ENCODE measurements around the gene ZW10. TPM values are rescaled to one million over a fixed set of nuclear protein-coding genes. Genes with fewer than 3 reads are reported as not detected.

ZW10 gene, protein sequence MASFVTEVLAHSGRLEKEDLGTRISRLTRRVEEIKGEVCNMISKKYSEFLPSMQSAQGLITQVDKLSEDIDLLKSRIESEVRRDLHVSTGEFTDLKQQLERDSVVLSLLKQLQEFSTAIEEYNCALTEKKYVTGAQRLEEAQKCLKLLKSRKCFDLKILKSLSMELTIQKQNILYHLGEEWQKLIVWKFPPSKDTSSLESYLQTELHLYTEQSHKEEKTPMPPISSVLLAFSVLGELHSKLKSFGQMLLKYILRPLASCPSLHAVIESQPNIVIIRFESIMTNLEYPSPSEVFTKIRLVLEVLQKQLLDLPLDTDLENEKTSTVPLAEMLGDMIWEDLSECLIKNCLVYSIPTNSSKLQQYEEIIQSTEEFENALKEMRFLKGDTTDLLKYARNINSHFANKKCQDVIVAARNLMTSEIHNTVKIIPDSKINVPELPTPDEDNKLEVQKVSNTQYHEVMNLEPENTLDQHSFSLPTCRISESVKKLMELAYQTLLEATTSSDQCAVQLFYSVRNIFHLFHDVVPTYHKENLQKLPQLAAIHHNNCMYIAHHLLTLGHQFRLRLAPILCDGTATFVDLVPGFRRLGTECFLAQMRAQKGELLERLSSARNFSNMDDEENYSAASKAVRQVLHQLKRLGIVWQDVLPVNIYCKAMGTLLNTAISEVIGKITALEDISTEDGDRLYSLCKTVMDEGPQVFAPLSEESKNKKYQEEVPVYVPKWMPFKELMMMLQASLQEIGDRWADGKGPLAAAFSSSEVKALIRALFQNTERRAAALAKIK
- total RNA-seq (1 to 10 TPM; 8.7 to 9.7 TPM), polyA plus RNA-seq (10 to 100 TPM; 11.3 to 14.0 TPM)

DNA sequence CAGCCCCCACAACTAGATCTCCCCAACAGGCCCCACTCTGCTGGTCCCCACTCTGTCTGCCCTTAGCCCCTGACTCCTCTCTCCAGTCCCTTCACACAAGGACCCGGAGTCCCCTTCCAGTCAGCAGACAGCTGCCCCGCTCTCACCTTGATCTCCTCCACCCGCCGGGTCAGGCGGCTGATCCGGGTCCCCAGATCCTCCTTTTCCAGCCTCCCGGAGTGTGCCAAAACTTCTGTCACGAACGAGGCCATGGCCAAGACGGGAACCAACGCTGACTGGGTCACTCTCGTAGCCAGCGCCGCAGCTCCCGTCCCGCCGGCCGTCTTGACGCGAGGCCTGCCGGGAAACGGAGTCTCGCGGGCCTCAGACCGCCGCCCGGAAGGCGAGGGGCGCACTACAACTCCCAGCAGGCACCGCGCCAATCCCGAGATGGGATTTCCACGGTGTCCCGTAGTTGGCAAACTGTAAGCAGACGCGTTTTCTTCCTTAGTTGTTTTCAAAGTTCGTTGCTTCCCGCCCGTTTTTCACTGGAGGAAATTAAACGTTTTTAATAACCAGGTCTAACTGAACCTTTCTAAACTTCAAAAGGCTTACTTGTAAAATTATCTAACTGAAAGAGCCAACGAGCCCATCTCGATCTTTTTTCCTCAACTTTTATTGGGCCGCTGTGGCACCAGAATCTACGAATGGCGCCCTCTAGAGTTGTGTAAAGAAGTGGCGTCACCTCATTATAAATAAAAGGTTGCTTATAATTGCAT, at the start of gene ZW10:
Gene ZW10 (minus strand): TSS at position 277 of the 758 bp plus-strand sequence. CDS start 26 bp downstream, at position 251.
- Histone ChIP-seq H3K27me3 (ENCODE audit: insufficient read depth, low read length) (no peaks in the 10 kb centered on the region), H3K4me1 (ENCODE audit: insufficient read depth, low read length) (peaks cover 19% of the 10 kb centered on the region), H3K36me3 (ENCODE audit: insufficient read depth, low read length) (no peaks in the 10 kb centered on the region), H3K9me3 (ENCODE audit: control insufficient read depth in 1 of 2, low read length in 2 of 2) (no peaks in the 10 kb centered on the region), H3K4me3 (ENCODE audit: low read length in 2 of 2) (peak within 1 kb of the TSS; percentile 64 to 91), H3K27ac (ENCODE audit: low read depth, low read length) (peak within 1 kb of the TSS; percentile 62)
- intact Hi-C loops (cut with micrococcal nuclease) = loop anchor here (1.0 to 10.0 kb wide), 7 partner anchors 104 to 1547 kb away; partner anchors contain the start of genes C11orf71, PTS, RBM7 and TTC12
- Mint-ChIP-seq H3K27me3 (peaks cover 0 to 3% of the 10 kb centered on the region in 2 donors), H3K36me3 (peaks cover 5 to 16% of the 10 kb centered on the region in 2 donors), H3K27ac (peak within 1 kb of the TSS; percentile 88 to 98 (median 96)), H3K4me3 (peak within 1 kb of the TSS; percentile 89 to 99 (median 98)), H3K9me3 (peaks cover 0 to 2% (median 0%) of the 10 kb centered on the region in 8 donors), H3K4me1 (peaks cover 12 to 31% (median 22%) of the 10 kb centered on the region in 4 donors)
- ChIA-PET POLR2A (ENCODE audit: partially characterized antibody) (interaction anchor here (0.6 to 1.0 kb wide), 2 partner anchors 9 to 279 kb away, joined by 3 read pairs; no protein-coding TSS in a partner anchor), CTCF (ENCODE audit: partially characterized antibody) (interaction anchor here (1.1 kb wide), 1 partner anchor 26 kb away, joined by 5 read pairs; no protein-coding TSS in a partner anchor)
- peak; percentile 90 to 92 (median 92) for DNase-seq

- no peaks in the 10 kb centered on the region for H3K27me3 ChIP-seq (ENCODE audit: insufficient read depth, low read length)
- intact Hi-C loops (cut with micrococcal nuclease) = no loop called here
- no peaks in the 10 kb centered on the region for H3K27me3 Mint-ChIP-seq
- no peaks in the 10 kb centered on the region for H3K4me1 ChIP-seq (ENCODE audit: insufficient read depth, low read length)
- H3K27ac ChIP-seq (ENCODE audit: low read depth, low read length) = no peak overlapping the region
- H3K4me1 Mint-ChIP-seq = no peaks in the 10 kb centered on the region
- no peaks in the 10 kb centered on the region for H3K9me3 ChIP-seq (ENCODE audit: control insufficient read depth in 1 of 2, low read length in 2 of 2)
- H3K36me3 Mint-ChIP-seq = peaks cover 48 to 52% of the 10 kb centered on the region in 2 donors
- H3K9me3 Mint-ChIP-seq = peaks cover 0 to 2% (median 0%) of the 10 kb centered on the region in 8 donors
- CTCF ChIA-PET (ENCODE audit: partially characterized antibody) = no interaction called here
- H3K4me3 Mint-ChIP-seq = no peak overlapping the region
- DNase-seq = no peak
- no peaks in the 10 kb centered on the region for H3K36me3 ChIP-seq (ENCODE audit: insufficient read depth, low read length)
- no peak overlapping the region for H3K27ac Mint-ChIP-seq
- POLR2A ChIA-PET (ENCODE audit: partially characterized antibody) = no interaction called here
- no peak overlapping the region for H3K4me3 ChIP-seq (ENCODE audit: low read length in 2 of 2)
Measured at GRCh38 chr11:113818426-113818825, 44.9 kb upstream of the ZW10 start.

- ChIA-PET CTCF (ENCODE audit: partially characterized antibody) (interaction anchor here (1.2 kb wide), 1 partner anchor 11 kb away, joined by 3 read pairs; no protein-coding TSS in a partner anchor), POLR2A (ENCODE audit: partially characterized antibody) (no interaction called here)
Measured at GRCh38 chr11:113817626-113818025, 44.1 kb upstream of the ZW10 start.

GRCh38 chr11:113817162-113817561, 43.7 kb upstream of the ZW10 start:
- H3K27ac ChIP-seq (ENCODE audit: low read depth, low read length) = no peak overlapping the region
- H3K9me3 ChIP-seq (ENCODE audit: control insufficient read depth in 1 of 2, low read length in 2 of 2) = no peaks in the 10 kb centered on the region
- H3K36me3 ChIP-seq (ENCODE audit: insufficient read depth, low read length) = no peaks in the 10 kb centered on the region
- no peak for DNase-seq
- no peak overlapping the region for H3K4me3 ChIP-seq (ENCODE audit: low read length in 2 of 2)
- H3K4me1 Mint-ChIP-seq = no peaks in the 10 kb centered on the region
- H3K27me3 ChIP-seq (ENCODE audit: insufficient read depth, low read length) = no peaks in the 10 kb centered on the region
- H3K36me3 Mint-ChIP-seq = peaks cover 48% of the 10 kb centered on the region in 2 donors
- H3K4me3 Mint-ChIP-seq = no peak overlapping the region
- no peaks in the 10 kb centered on the region for H3K4me1 ChIP-seq (ENCODE audit: insufficient read depth, low read length)
- no peaks in the 10 kb centered on the region for H3K27me3 Mint-ChIP-seq
- ChIA-PET CTCF (ENCODE audit: partially characterized antibody) (interaction anchor here (1.2 kb wide), 1 partner anchor 11 kb away, joined by 3 read pairs; no protein-coding TSS in a partner anchor), POLR2A (ENCODE audit: partially characterized antibody) (interaction anchor here (0.6 kb wide), 1 partner anchor 383 kb away, joined by 5 read pairs; no protein-coding TSS in a partner anchor)
- peaks cover 0 to 2% (median 0%) of the 10 kb centered on the region in 8 donors for H3K9me3 Mint-ChIP-seq
- intact Hi-C loops (cut with micrococcal nuclease) = no loop called here
- no peak overlapping the region for H3K27ac Mint-ChIP-seq

More at GRCh38 chr11:113817626-113818025, 44.1 kb upstream of the ZW10 start:
- Mint-ChIP-seq H3K9me3 (peaks cover 0 to 2% (median 0%) of the 10 kb centered on the region in 8 donors), H3K36me3 (peaks cover 45 to 46% of the 10 kb centered on the region in 2 donors), H3K4me3 (no peak overlapping the region), H3K27me3 (no peaks in the 10 kb centered on the region), H3K27ac (no peak overlapping the region), H3K4me1 (no peaks in the 10 kb centered on the region)
- H3K4me1 ChIP-seq (ENCODE audit: insufficient read depth, low read length) = no peaks in the 10 kb centered on the region
- no peaks in the 10 kb centered on the region for H3K9me3 ChIP-seq (ENCODE audit: control insufficient read depth in 1 of 2, low read length in 2 of 2)
- H3K36me3 ChIP-seq (ENCODE audit: insufficient read depth, low read length) = no peaks in the 10 kb centered on the region
- no peak overlapping the region for H3K27ac ChIP-seq (ENCODE audit: low read depth, low read length)
- no peak for DNase-seq
- no peaks in the 10 kb centered on the region for H3K27me3 ChIP-seq (ENCODE audit: insufficient read depth, low read length)
- H3K4me3 ChIP-seq (ENCODE audit: low read length in 2 of 2) = no peak overlapping the region
- intact Hi-C loops (cut with micrococcal nuclease) = no loop called here

DNA sequence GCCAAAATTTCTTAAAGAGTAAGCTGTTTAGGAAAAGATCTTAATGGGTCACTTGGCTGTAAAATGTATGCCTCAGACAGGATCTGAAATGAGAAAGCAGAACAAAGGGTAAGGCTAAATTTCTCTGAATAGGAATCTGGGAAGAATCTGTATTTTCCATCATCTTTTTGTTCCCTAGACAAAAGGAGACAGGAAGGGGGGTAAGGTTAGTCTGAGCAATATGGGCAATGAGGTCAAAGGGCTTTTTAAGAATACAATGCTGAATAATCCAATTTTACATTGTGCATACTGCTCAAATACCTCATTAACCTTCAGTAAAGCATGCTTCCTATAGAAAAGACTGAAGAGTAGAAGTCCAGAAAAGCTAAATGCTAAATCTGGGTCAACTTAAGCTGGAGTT, 40.7 kb upstream of the ZW10 start:
- Mint-ChIP-seq H3K36me3 (peaks cover 45 to 52% of the 10 kb centered on the region in 2 donors), H3K27ac (no peak overlapping the region), H3K27me3 (no peaks in the 10 kb centered on the region), H3K9me3 (no peaks in the 10 kb centered on the region), H3K4me1 (no peaks in the 10 kb centered on the region), H3K4me3 (no peak overlapping the region)
- ChIA-PET POLR2A (ENCODE audit: partially characterized antibody) (no interaction called here), CTCF (ENCODE audit: partially characterized antibody) (no interaction called here)
- H3K4me3 ChIP-seq (ENCODE audit: low read length in 2 of 2) = no peak overlapping the region
- no peaks in the 10 kb centered on the region for H3K27me3 ChIP-seq (ENCODE audit: insufficient read depth, low read length)
- no peak overlapping the region for H3K27ac ChIP-seq (ENCODE audit: low read depth, low read length)
- H3K9me3 ChIP-seq (ENCODE audit: control insufficient read depth in 1 of 2, low read length in 2 of 2) = no peaks in the 10 kb centered on the region
- DNase-seq = no peak
- intact Hi-C loops (cut with micrococcal nuclease) = no loop called here
- no peaks in the 10 kb centered on the region for H3K36me3 ChIP-seq (ENCODE audit: insufficient read depth, low read length)
- H3K4me1 ChIP-seq (ENCODE audit: insufficient read depth, low read length) = no peaks in the 10 kb centered on the region

DNA sequence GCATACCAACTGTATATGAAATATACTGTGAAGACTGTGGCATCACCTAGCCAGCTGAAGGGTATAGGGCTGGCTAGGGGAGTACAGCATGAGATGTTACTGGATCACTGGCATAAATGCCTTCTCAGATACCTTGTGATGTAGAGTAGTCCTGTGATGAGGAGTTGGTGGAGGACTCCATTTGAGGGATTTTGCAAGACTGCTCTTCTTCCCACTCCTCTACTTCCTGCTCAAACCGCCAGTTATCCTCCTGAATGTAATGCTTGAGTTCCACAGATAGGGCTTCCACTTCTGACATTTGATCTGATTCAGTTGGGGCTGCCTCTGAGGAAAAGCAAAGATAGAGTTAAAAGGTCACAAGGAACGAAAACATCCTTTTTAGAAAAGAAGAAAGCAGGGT, 35.4 kb upstream of the ZW10 start:
- no peak overlapping the region for H3K27ac ChIP-seq (ENCODE audit: low read depth, low read length)
- H3K27me3 ChIP-seq (ENCODE audit: insufficient read depth, low read length) = no peaks in the 10 kb centered on the region
- no peak for DNase-seq
- no peaks in the 10 kb centered on the region for H3K27me3 Mint-ChIP-seq
- H3K4me1 ChIP-seq (ENCODE audit: insufficient read depth, low read length) = no peaks in the 10 kb centered on the region
- intact Hi-C loops (cut with micrococcal nuclease) = no loop called here
- H3K4me1 Mint-ChIP-seq = no peaks in the 10 kb centered on the region
- no peak overlapping the region for H3K4me3 Mint-ChIP-seq
- no peaks in the 10 kb centered on the region for H3K9me3 Mint-ChIP-seq
- no peak overlapping the region for H3K4me3 ChIP-seq (ENCODE audit: low read length in 2 of 2)
- peaks cover 51 to 62% of the 10 kb centered on the region in 2 donors for H3K36me3 Mint-ChIP-seq
- H3K36me3 ChIP-seq (ENCODE audit: insufficient read depth, low read length) = no peaks in the 10 kb centered on the region
- ChIA-PET POLR2A (ENCODE audit: partially characterized antibody) (no interaction called here), CTCF (ENCODE audit: partially characterized antibody) (no interaction called here)
- H3K27ac Mint-ChIP-seq = no peak overlapping the region
- H3K9me3 ChIP-seq (ENCODE audit: control insufficient read depth in 1 of 2, low read length in 2 of 2) = no peaks in the 10 kb centered on the region
